IPS DF 4.7 (cell line): ENCODE measurements around the gene ADAM19.

ENCODE experiments used
- DNase-seq: peaks from one replicate; pipeline ENCODE4 v3.0.0-alpha.2; 2013; ENCODE audit warnings: low spot score; ENCODE audit errors: extremely low read depth

ADAM19 gene

GRCh38 chr5:157597277-157597676 lies 21.7 kb upstream of the ADAM19 start:
- DNase-seq: no peak

GRCh38 chr5:157596487-157596886 lies 20.9 kb upstream of the ADAM19 start:
- no peak for DNase-seq

GRCh38 chr5:157594675-157595459 lies 19.3 kb upstream of the ADAM19 start:
- DNase-seq: no peak

GRCh38 chr5:157594257-157594656 lies 18.7 kb upstream of the ADAM19 start:
- DNase-seq: no peak

- no peak for DNase-seq
Observed at GRCh38 chr5:157593052-157593757, 17.6 kb upstream of the ADAM19 start.

- DNase-seq: no peak
Observed at GRCh38 chr5:157592594-157592993, 17.0 kb upstream of the ADAM19 start.

GRCh38 chr5:157590478-157590877 lies 14.9 kb upstream of the ADAM19 start:
- DNase-seq: no peak

GRCh38 chr5:157584628-157585027 lies 9.1 kb upstream of the ADAM19 start:
- no peak for DNase-seq

- no peak for DNase-seq
Observed at GRCh38 chr5:157582731-157583620, 7.4 kb upstream of the ADAM19 start.

GRCh38 chr5:157581901-157582300 lies 6.3 kb upstream of the ADAM19 start:
- DNase-seq: no peak

GRCh38 chr5:157578079-157578780 lies 2.7 kb upstream of the ADAM19 start:
- no peak for DNase-seq

- DNase-seq: no peak
Observed at GRCh38 chr5:157576678-157577077, 1.1 kb upstream of the ADAM19 start.

GRCh38 chr5:157574456-157575380 lies 857 bp downstream of the ADAM19 start:
- DNase-seq: no peak

GRCh38 chr5:157571357-157571827 lies 4.2 kb downstream of the ADAM19 start:
- DNase-seq: no peak

- no peak for DNase-seq
Observed at GRCh38 chr5:157570531-157571200, 4.9 kb downstream of the ADAM19 start.

GRCh38 chr5:157568720-157569119 lies 6.9 kb downstream of the ADAM19 start:
- no peak for DNase-seq

GRCh38 chr5:157568222-157568621 lies 7.4 kb downstream of the ADAM19 start:
- DNase-seq: no peak

GRCh38 chr5:157566902-157567489 lies 8.6 kb downstream of the ADAM19 start:
- DNase-seq: no peak
